HG03103 (cell line): ENCODE measurements around the gene CTSZ.
A peak's percentile ranks its signal among the peaks of the same experiment; 100 is the strongest.
"Not testable (repeated sequence)": the region's sequence is repeated elsewhere in the genome, so short reads cannot be mapped to it uniquely, and the experiment has no call there.

Source experiments
- ATAC-seq: cut with Tn5 transposase; IDR thresholded peaks from one replicate; pipeline ENCODE4 v1.9.1; 2021; ENCODE audit warnings: low read depth; ENCODE audit not compliant: unreplicated experiment

Gene CTSZ

DNA sequence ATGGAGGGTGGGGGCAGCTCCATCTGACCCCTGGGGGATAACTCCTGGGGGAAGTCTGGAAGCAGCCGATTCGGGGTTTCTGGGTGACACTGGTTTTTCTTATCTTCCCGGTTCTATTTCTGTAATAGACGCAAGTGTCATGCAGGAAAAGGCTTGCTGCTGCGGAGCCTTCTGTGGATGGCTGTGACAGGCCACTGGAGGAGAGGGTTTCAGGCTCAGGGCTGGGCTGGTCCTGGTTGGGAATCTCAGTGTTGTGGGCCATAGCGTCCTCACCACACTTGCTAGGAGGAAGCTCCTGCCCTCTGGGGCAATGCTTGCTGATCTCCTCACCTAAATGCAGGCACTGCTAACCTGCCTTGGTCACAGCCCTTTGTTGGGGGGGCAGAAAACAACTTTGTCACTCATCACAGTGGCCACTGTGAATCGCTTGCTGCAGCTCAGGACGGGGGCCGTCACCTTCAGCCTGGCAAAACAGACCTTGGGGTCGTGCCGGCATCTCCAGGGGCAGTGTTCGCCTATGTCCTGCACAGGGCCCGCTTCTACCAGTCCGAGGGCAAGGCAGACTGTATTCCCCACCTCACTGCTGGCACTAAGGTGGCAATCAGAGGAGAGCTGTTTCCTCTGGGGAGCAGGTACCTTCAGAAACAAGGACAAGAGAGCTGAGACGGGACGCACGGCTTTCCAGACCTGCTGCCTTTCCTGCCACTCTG is 7.8 kb upstream of the CTSZ start:
- ATAC-seq: no peak

DNA sequence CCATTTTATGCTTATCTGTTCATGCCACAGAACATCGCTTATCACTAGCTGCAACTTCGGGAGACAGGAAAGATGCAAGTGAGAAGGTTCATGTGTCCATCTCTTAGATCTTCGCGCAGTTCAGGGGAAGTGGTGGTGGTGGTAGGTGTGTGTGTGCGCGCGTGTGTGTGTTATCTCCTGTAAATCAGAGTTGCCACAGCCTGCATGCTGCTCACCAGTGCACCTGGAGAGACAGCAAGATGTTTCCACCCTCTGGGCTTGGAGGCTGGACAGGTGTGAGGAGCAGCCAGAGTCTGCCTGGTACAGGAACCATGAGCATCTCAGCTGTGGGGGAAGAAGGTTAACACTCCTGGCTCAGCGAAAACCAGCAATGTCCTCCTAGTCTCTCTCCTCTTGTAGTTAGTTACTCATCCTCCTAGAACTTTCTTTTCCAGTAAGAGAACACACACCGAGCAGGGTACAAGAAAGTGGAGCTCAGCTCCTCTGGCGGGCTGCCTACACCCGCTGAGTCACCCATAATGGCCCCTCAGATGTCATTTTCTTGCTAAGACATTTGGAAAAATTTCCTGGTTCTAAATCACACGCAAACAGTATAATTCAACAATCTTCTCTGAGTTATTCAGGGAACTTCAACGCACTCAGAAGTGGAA is 7.0 kb upstream of the CTSZ start:
- ATAC-seq: no peak

- ATAC-seq: no peak
These were observed 6.2 kb upstream of the CTSZ start for GRCh38 chr20:59013031-59013951.

DNA sequence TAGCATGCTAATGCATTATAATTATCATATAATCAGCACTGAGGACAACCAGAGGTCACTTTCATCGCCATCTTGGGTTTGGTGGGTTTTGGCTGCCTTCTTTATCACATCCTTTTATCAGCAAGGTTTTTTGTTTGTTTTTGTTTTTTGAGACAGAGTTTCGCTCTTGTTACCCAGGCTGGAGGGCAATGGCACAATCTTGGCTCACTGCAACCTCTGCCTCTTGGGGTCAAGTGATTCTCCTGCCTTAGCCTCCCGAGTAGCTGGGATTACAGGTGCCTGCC is 4.8 kb upstream of the CTSZ start:
- not testable (repeated sequence) for ATAC-seq

- no peak for ATAC-seq
These were observed 4.2 kb upstream of the CTSZ start for GRCh38 chr20:59010995-59011873.

DNA sequence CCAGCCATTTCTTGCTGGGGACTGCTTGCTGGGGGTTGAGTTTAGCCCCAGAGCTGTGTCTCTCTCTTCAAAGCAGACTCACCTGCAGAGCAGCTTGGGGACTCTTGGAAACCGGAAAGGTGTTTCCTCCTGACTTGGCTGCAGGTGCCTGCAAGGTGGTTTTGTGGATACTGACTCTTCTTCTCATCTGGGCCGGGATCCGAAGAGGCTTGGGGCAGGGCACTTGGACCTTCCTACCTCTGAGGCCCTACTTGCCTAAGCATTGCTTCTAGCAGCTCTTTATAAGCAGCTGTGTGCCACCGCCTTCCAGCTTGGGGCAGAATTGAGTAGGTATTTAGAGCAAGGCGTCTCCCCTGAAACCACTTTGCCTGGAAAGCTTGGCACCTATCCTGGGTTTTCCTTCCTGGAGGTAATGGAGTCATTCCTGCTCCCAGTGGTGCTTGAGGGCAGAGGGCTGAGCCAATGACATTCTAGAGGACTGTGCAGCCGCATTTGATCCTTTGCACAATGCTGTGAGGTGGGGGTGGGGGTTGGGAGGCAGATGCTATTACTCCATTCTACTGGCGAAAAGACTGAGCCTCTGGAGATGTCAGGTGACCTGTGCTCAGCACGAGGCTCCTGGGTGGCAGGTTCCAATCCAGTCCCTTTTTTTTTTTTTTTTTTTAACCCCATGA is 3.4 kb upstream of the CTSZ start:
- no peak for ATAC-seq

DNA sequence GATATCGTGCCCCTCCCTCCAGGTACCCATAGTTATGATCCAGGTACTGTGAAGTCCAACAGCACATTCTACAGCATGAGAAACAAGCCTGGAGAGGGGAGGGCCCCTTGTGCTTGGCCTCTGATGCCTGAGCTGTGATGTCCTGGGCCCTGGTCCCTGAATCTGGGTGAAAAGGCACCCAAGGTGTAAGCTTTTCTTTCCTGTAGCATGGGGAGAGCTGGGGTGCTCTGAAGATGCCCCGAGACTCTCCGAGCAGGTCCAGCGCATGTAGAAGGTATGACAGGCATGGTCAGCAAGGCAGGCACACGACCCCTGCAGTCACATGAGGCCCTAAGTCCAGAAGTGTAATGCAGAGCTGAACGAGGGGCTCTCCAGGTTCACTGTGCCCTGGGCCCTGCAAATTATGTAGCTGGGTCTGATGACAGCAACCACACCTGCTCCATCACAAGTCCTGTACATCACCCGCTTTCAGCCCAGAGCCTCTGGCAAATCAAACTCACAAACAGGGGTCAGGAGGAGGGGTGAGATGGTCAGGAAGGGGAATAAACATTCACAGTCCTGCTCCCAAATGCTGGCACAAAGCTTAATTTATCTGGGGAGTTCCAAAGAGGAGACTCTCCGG is 1.8 kb upstream of the CTSZ start:
- no peak for ATAC-seq

DNA sequence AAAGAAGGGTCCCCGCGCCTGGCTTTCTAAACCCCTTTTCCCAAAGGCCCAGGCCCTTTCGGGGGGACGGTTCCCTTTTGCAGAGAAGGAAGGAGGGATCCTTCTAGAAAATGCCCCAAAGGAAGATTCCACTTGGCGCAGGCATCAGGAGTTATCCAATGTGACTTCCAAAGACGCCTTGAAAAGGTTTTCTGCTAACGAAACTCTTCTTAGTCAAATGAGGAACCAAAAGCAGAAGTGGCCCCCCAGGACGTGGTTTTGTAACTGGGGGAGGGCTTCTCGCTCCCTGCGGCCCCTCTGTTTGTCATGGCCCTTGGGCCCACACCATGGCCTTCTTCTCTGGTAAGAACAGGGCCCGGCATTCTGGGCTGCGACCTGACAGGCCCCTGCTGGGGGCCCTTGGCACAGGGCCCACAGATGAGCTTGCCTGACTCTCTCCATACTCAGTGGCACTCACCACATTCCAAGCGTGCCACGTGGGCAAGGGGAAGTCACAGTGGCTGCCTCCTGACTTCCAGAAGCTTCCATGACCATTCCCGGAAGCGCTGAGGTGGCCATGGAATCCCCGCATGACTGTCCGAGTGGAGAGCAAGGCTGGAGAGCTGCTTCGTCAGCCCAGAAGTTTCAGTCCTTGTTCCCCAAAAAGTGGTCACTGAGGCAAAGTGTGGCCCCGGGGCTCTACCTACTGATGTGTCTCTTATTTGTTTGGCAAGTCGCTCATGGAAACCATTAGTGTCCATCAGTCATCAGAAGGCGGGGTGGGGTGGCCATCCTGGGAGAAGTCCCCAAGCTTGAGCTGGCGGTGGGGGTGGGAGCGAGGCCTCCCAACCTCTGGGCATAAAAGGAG is 834 bp upstream of the CTSZ start:
- ATAC-seq: peak; percentile 29

DNA sequence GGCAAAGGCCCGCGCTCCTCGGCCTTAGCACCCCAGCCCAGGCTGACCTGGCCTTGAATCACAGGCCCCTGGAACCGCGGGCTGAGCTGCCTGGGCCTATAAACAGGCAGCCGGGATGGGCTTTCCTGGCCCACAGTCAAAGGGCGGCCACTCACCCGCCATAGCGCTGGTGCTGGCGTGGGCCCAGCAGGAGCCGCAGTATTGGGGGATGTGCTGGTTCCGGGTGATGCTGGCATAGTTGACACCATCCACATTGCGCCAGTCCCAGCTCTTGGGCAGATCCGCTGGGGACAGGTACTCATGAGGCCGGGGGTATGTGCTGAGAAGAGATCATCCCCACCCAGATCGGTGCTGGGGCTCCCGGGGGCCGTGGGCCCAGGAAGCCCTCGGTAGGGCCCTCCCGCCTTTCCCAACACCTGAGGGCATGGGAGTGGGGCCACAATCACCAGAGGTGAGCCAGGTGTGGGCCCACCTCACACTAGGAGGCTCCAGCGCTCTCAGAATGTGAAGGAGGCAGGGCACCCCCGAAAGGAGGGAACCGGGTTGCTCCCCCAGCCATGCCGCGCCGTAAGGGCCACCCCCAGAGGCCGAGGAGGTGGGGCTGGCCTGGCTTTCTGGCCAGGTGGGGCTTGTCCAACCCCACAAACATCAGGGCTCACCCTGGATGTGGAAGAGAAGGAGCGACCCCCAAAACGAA is 739 bp downstream of the CTSZ start:
- ATAC-seq: no peak

GRCh38 chr20:59005523-59006166 is 1.4 kb downstream of the CTSZ start:
- no peak for ATAC-seq

- peak; percentile 44 for ATAC-seq
These were observed 2.1 kb downstream of the CTSZ start for GRCh38 chr20:59004763-59005522.

GRCh38 chr20:59004493-59004762 is 2.6 kb downstream of the CTSZ start:
- ATAC-seq: no peak

GRCh38 chr20:59003836-59004492 is 3.1 kb downstream of the CTSZ start:
- ATAC-seq: no peak

- no peak for ATAC-seq
These were observed 4.1 kb downstream of the CTSZ start for GRCh38 chr20:59002874-59003399.

DNA sequence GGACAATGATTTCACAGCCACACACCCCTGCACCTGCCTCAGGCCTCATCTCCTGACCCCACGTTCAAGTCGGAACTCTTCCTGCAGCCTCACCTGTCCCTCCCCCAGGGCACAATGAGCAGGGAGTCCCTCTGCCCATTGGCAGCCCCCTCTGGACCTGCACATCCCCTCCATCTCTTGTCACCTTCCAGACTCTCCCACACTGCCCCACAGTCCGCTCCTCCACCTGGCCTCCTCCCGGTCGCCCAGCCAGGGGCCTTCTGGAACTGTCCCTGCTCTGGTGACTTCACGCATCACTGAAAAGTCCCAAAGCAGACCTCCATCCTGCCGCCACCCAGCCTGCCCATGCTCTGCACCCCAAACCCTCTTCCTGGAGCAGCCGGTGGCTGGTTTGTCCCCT is 4.7 kb downstream of the CTSZ start:
- no peak for ATAC-seq

DNA sequence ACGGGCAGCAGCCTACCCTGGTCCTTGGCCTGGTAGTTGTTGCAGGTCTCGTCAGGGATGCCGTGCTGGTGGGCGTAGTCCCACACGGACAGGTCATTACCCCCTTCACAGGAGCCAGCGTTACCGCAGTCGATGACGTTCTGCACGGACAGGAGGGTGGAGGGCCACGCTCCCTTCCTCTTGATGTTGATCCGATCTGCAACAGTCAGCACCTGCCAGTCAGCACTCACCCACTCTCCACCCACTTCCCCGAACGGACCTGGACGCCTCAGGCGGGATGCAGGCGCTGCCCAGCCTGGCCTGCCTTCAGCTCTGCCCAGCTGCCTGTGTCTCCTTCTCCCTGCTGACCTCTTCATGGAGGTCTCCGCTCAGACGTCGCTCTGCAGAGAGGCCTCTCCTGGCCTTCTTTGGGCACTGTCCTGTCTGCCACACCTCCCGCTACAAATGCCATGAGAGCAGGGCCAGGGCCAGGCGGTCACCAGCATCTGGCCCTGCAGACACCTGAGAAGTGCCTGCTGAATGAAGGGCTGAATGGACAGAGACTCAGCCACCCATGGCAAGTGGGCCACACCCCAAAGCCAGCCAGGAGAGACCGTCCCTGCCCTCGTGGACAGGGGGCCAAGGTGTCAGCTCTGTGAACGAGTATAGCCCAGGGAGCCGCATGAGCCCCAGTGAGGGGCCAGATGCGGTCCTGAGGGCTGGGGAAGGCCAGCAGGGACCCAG is 5.4 kb downstream of the CTSZ start:
- no peak for ATAC-seq
